GM12878 (cell line): ENCODE results near the gene SGMS1. TPM values are rescaled to one million over a fixed set of nuclear protein-coding genes. Genes with fewer than 3 reads are reported as not detected.

Source experiments
- ATAC-seq: fragments of 200-7000 bp; cut with Tn5 transposase; 3 replicates; pipeline ENCODE4 v1.9.1; 2020; ENCODE audit warnings: mild to moderate bottlenecking, moderate library complexity
- BruUV-seq: library from RNA; stranded (reverse); fragments of 400-500 nt; replicated peaks from 2 replicates; lab custom pipeline; 2021; lab: Mats Ljungman, UMichigan
- CTCF ChIA-PET: fragments of 300-600 bp; sonication (Branson Sonifier 250); formaldehyde crosslinking; extraction: SDS; loops from one replicate; lab custom pipeline; 2021; ENCODE audit warnings: inconsistent platforms; lab: Yijun Ruan, JAX
- POLR2A ChIA-PET: fragments of 350-600 bp; formaldehyde crosslinking; extraction: SDS; loops from one replicate; lab custom pipeline; 2021; ENCODE audit warnings: inconsistent platforms; lab: Charles Lee
- RAD21 ChIA-PET: fragments of 300-600 bp; sonication (Branson Sonifier 250); formaldehyde crosslinking; loops from one replicate; lab custom pipeline; 2023; ENCODE audit warnings: antibody characterized with exemption; ENCODE audit not compliant: unreplicated experiment; lab: Charles Lee
- SMC1A ChIA-PET: fragments of 300-600 bp; sonication (Branson Sonifier 250); formaldehyde crosslinking; loops from one replicate; lab custom pipeline; 2023; ENCODE audit not compliant: unreplicated experiment, uncharacterized antibody; lab: Charles Lee
- DNase-seq: peaks from one replicate; pipeline ENCODE4 v3.0.0-alpha.2; 2011; ENCODE audit warnings: low read depth, low spot score
- FAIRE-seq: peaks from 3 replicates; lab custom pipeline; 2011; peaks lifted over from hg19 to GRCh38; lab: Jason Lieb, UNC
- H2AFZ ChIP-seq: 2 replicates; pipeline ENCODE4 v1.6.0; 2011; ENCODE audit warnings: low read depth, low read length, control low read depth; ENCODE audit not compliant: control insufficient read depth
- H3K27ac ChIP-seq: 2 replicates; pipeline ENCODE4 v1.5.1; 2011; ENCODE audit warnings: control low read depth; ENCODE audit not compliant: control insufficient read depth, insufficient read depth
- H3K27me3 ChIP-seq, 2 experiments: replicated peaks in 1 of 2; 2 replicates each; pipeline versions ENCODE4 v1.6.0 to v1.6.1; 2011; ENCODE audit warnings: low read length in 1 of 2; ENCODE audit not compliant: control insufficient read depth in 2 of 2, insufficient read depth in 2 of 2
- H3K36me3 ChIP-seq, 2 experiments: 2 replicates each; pipeline ENCODE4 v1.5.1; 2011; ENCODE audit warnings: low read length in 1 of 2; ENCODE audit not compliant: control insufficient read depth in 2 of 2, insufficient read depth in 2 of 2
- H3K4me1 ChIP-seq: 2 replicates; pipeline ENCODE4 v1.6.1; 2011; ENCODE audit warnings: mild to moderate bottlenecking, low read length, moderate library complexity, mixed read lengths; ENCODE audit not compliant: control insufficient read depth, insufficient read depth
- H3K4me2 ChIP-seq: 2 replicates; pipeline ENCODE4 v1.6.0; 2011; ENCODE audit warnings: control low read depth; ENCODE audit not compliant: control insufficient read depth, insufficient read depth
- H3K4me3 ChIP-seq: fragments of 200-600 bp; sonication (generic); 2 replicates; pipeline ENCODE4 v1.5.1; 2016
- H3K79me2 ChIP-seq: 2 replicates; pipeline ENCODE4 v1.6.0; 2011; ENCODE audit warnings: low read length; ENCODE audit not compliant: control insufficient read depth, insufficient read depth
- H3K9ac ChIP-seq: 2 replicates; pipeline ENCODE4 v1.8.0; 2011; ENCODE audit warnings: low read length, control low read depth, mixed read lengths; ENCODE audit not compliant: control insufficient read depth, insufficient read depth
- H3K9me3 ChIP-seq: replicated peaks from 3 replicates; pipeline ENCODE4 v1.5.1; 2011; ENCODE audit warnings: mild to moderate bottlenecking, low read length; ENCODE audit not compliant: control insufficient read depth, insufficient read depth
- H4K20me1 ChIP-seq: 2 replicates; pipeline ENCODE4 v1.6.0; 2011; ENCODE audit not compliant: control insufficient read depth, insufficient read depth
- ESRRA ChIP-seq: IDR thresholded peaks from 2 replicates; pipeline ENCODE4 v1.6.1; 2012; ENCODE audit warnings: mild to moderate bottlenecking, low read length, improper control_type of control experiment
- FOXM1 ChIP-seq: IDR thresholded peaks from 2 replicates; pipeline ENCODE4 v1.6.1; 2012; ENCODE audit warnings: low read depth, mild to moderate bottlenecking, inconsistent platforms, low read length, moderate library complexity
- GABPA ChIP-seq: IDR thresholded peaks from 2 replicates; pipeline ENCODE4 v1.6.1; 2014; ENCODE audit warnings: antibody characterized with exemption, low read depth, mild to moderate bottlenecking, inconsistent platforms
- HDGF ChIP-seq: fragments of 450-650 bp; IDR thresholded peaks from 2 replicates; pipeline ENCODE4 v1.6.1; 2016; ENCODE audit warnings: antibody characterized with exemption
- MEF2B ChIP-seq: fragments of 450-650 bp; IDR thresholded peaks from 2 replicates; pipeline ENCODE4 v1.6.1; 2018; ENCODE audit warnings: mild to moderate bottlenecking, moderate library complexity; ENCODE audit not compliant: partially characterized antibody, poor library complexity, severe bottlenecking
- NBN ChIP-seq: fragments of 450-650 bp; IDR thresholded peaks from 2 replicates; pipeline ENCODE4 v1.6.1; 2016
- POLR2AphosphoS2 ChIP-seq: IDR thresholded peaks from 2 replicates; pipeline ENCODE4 v1.6.1; 2011; ENCODE audit warnings: low read depth, mild to moderate bottlenecking, low read length, improper control_type of control experiment, moderate library complexity
- RAD51 ChIP-seq: fragments of 450-650 bp; IDR thresholded peaks from 2 replicates; pipeline ENCODE4 v1.6.1; 2016; ENCODE audit warnings: moderate library complexity, mild to moderate bottlenecking, inconsistent platforms
- RFX5 ChIP-seq: IDR thresholded peaks from 2 replicates; pipeline ENCODE4 v1.6.1; 2011; ENCODE audit warnings: low read depth, low read length, improper control_type of control experiment
- SIN3A ChIP-seq: IDR thresholded peaks from 2 replicates; pipeline ENCODE4 v1.6.1; 2012; ENCODE audit warnings: low read depth, low read length, improper control_type of control experiment
- SMARCA5 ChIP-seq: fragments of 450-650 bp; IDR thresholded peaks from 2 replicates; pipeline ENCODE4 v1.6.1; 2017; ENCODE audit warnings: mild to moderate bottlenecking
- STAT3 ChIP-seq: IDR thresholded peaks from 2 replicates; pipeline ENCODE4 v1.6.1; 2011; ENCODE audit warnings: low read depth, low read length, improper control_type of control experiment
- TAF1 ChIP-seq: IDR thresholded peaks from 2 replicates; pipeline ENCODE4 v1.6.1; 2011; ENCODE audit warnings: mild to moderate bottlenecking, low read depth, low read length, borderline replicate concordance
- ZNF217 ChIP-seq: fragments of 450-650 bp; IDR thresholded peaks from 2 replicates; pipeline ENCODE4 v1.6.1; 2017; ENCODE audit warnings: antibody characterized with exemption, mild to moderate bottlenecking
- ZZZ3 ChIP-seq: IDR thresholded peaks from 2 replicates; pipeline ENCODE4 v1.6.1; 2011; ENCODE audit warnings: low read depth; ENCODE audit not compliant: control insufficient read depth, insufficient read length
- WGBS: methylation state at CpG from one replicate; pipeline ENCODE4 v1.1.6; 2016; ENCODE audit warnings: low lambda C conversion rate; ENCODE audit not compliant: insufficient replicate concordance, insufficient coverage; ENCODE audit errors: missing lambda C conversion rate; 5-methylcytosine and 5-hydroxymethylcytosine counted together
- in situ Hi-C: fragments of 300-500 bp; cut with MboI; formaldehyde crosslinking; loops from 9 replicates; pipeline ENCODE4 v1.14.3; 2018; ENCODE audit warnings: mixed read lengths
- intact Hi-C: fragments of 100-400 bp; cut with micrococcal nuclease; formaldehyde crosslinking; loops from one replicate; pipeline ENCODE4 v1.14.2; 2022; ENCODE audit not compliant: unreplicated experiment
- polyA plus RNA-seq, 11 experiments: library from polyadenylated mRNA; depleted of rRNA in 4 of 11; unstranded in 6 of 11; stranded (reverse) in 5 of 11; fragments of >200 nt; fragmentation: Nextera tagmentation in 4 of 11; fragmentation: Illumina TruSeq in 1 of 11; extraction: Ambion mirVana in 4 of 11; extraction: Trizol in 1 of 11; gene quantifications; 1 replicate in 1 of 11; 2 replicates in 10 of 11; pipeline versions ENCODE4 v1.2.1 to v1.2.3, GENCODE V29; 2011 to 2016; ENCODE audit warnings: inconsistent platforms in 2 of 11, missing spikeins in 2 of 11, low read depth in 1 of 11
- total RNA-seq, 4 experiments: library from RNA; depleted of rRNA in 3 of 4; stranded (reverse); fragments of >200 nt in 3 of 4; fragmentation: Illumina TruSeq in 1 of 4; extraction: Trizol in 1 of 4; gene quantifications; 2 replicates each; pipeline versions ENCODE4 v1.2.1 to v1.2.3, GENCODE V29; 2013 to 2021
- TF ChIP-seq, protein P1 (sequence below), 3 experiments: IDR thresholded peaks in 2 of 3; conservative IDR thresholded peaks in 1 of 3; 2 replicates each; pipeline ENCODE4 v1.5.1; 2011; ENCODE audit warnings: low read depth in 3 of 3, low read length in 3 of 3, mild to moderate bottlenecking in 3 of 3, control low read depth in 2 of 3, moderate library complexity in 2 of 3, inconsistent platforms in 1 of 3, mixed read lengths in 1 of 3; ENCODE audit not compliant: control insufficient read depth in 2 of 3, insufficient read depth in 1 of 3; ENCODE audit errors: extremely low read depth in 1 of 3
- TF ChIP-seq, protein P2 (sequence below): fragments of 150-350 bp; IDR thresholded peaks from 2 replicates; pipeline ENCODE4 v1.6.1; 2016; ENCODE audit warnings: low read depth, low read length
- TF ChIP-seq, protein P3 (sequence below): IDR thresholded peaks from 2 replicates; pipeline ENCODE4 v1.6.1; 2012; ENCODE audit warnings: low read depth, low read length, improper control_type of control experiment

The SGMS1 gene
- total and polyA plus RNA-seq, 10 of the 15 experiments (the other 5 are each of a cell fraction or from before 2014, with no cell fraction given) = 1.4 to 14.5 (median 4.9) TPM

DNA sequence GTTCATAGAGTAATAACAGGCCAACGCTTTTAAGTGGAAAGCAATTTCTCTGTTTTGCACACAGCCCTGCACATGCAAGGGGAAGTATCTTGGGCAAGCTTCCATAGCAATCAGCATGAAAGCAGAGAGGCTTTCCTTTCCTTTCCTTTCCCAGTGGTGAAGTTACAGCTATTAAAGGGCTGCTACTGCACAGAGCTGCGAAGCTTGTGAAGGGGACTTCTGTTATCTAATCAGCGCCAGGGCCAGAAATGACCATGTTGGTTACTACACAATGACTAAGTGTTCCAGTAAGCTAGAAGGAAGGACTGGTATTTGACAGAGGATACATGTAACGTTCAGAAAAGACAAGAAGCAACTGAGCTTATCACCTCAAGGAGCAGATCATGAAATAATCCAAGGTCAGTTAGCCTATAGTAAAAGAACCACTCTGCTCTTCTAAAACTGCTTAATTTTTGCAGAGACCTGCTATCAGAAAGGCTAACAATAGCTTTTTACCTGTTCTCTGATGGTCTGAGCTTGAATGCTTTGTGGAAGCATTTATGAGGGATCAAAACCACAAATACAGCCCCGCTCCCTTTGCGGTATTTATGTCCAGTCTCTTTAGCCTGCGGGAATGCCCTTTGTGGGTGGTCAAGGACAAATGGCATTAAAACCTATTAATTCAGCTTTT is 45.9 kb downstream of the SGMS1 start:
- no peak overlapping the region for H3K4me3 ChIP-seq
- ChIA-PET CTCF (interaction anchor here (0.8 to 1.6 kb wide), 13 partner anchors 8 to 302 kb away, joined by 3 to 7 read pairs (median 3); no protein-coding TSS in a partner anchor), RAD21 (interaction anchor here (0.7 to 3.2 kb wide), 11 partner anchors 17 to 217 kb away, joined by 3 to 14 read pairs (median 4); no protein-coding TSS in a partner anchor), SMC1A (interaction anchor here (0.7 to 3.4 kb wide), 24 partner anchors 10 to 171 kb away, joined by 3 to 19 read pairs (median 4); no protein-coding TSS in a partner anchor), POLR2A (interaction anchor here (1.0 to 2.7 kb wide), 2 partner anchors 9 to 44 kb away, joined by 3 to 6 read pairs; no protein-coding TSS in a partner anchor)
- H3K4me2 ChIP-seq = no peak overlapping the region
- no peaks in the 10 kb centered on the region for H3K4me1 ChIP-seq
- H3K27me3 ChIP-seq = no peaks in the 10 kb centered on the region
- 50% methylated on average over 7 of the region's 7 CpGs for WGBS
- FAIRE-seq = no peak
- DNase-seq = no peak
- in situ Hi-C loops (no loop called here), intact Hi-C loops (no loop called here)
- ATAC-seq = peak; percentile 52
- H3K9me3 ChIP-seq = no peaks in the 10 kb centered on the region
- H3K36me3 ChIP-seq = no peaks in the 10 kb centered on the region
- BruUV-seq = no TSS peak
- no peak overlapping the region for H2AFZ ChIP-seq
- H3K27ac ChIP-seq = no peak overlapping the region
- H4K20me1 ChIP-seq = no peaks in the 10 kb centered on the region
- H3K9ac ChIP-seq = no peak overlapping the region
- H3K79me2 ChIP-seq = no peaks in the 10 kb centered on the region
- TF ChIP-seq, protein P1, sequence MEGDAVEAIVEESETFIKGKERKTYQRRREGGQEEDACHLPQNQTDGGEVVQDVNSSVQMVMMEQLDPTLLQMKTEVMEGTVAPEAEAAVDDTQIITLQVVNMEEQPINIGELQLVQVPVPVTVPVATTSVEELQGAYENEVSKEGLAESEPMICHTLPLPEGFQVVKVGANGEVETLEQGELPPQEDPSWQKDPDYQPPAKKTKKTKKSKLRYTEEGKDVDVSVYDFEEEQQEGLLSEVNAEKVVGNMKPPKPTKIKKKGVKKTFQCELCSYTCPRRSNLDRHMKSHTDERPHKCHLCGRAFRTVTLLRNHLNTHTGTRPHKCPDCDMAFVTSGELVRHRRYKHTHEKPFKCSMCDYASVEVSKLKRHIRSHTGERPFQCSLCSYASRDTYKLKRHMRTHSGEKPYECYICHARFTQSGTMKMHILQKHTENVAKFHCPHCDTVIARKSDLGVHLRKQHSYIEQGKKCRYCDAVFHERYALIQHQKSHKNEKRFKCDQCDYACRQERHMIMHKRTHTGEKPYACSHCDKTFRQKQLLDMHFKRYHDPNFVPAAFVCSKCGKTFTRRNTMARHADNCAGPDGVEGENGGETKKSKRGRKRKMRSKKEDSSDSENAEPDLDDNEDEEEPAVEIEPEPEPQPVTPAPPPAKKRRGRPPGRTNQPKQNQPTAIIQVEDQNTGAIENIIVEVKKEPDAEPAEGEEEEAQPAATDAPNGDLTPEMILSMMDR (IDR thresholded peaks at IDR 0.05 in 2 of 3, conservative IDR thresholded peaks at IDR 0.05 in 1 of 3; ENCODE audit: control insufficient read depth in 2 of 3, extremely low read depth in 1 of 3, insufficient read depth in 1 of 3, low read depth in 3 of 3, low read length in 3 of 3) = no peak
- no peak for TF ChIP-seq MEF2B
- TF ChIP-seq, protein P2, sequence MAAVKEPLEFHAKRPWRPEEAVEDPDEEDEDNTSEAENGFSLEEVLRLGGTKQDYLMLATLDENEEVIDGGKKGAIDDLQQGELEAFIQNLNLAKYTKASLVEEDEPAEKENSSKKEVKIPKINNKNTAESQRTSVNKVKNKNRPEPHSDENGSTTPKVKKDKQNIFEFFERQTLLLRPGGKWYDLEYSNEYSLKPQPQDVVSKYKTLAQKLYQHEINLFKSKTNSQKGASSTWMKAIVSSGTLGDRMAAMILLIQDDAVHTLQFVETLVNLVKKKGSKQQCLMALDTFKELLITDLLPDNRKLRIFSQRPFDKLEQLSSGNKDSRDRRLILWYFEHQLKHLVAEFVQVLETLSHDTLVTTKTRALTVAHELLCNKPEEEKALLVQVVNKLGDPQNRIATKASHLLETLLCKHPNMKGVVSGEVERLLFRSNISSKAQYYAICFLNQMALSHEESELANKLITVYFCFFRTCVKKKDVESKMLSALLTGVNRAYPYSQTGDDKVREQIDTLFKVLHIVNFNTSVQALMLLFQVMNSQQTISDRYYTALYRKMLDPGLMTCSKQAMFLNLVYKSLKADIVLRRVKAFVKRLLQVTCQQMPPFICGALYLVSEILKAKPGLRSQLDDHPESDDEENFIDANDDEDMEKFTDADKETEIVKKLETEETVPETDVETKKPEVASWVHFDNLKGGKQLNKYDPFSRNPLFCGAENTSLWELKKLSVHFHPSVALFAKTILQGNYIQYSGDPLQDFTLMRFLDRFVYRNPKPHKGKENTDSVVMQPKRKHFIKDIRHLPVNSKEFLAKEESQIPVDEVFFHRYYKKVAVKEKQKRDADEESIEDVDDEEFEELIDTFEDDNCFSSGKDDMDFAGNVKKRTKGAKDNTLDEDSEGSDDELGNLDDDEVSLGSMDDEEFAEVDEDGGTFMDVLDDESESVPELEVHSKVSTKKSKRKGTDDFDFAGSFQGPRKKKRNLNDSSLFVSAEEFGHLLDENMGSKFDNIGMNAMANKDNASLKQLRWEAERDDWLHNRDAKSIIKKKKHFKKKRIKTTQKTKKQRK = no peak
- TF ChIP-seq SIN3A = no peak
- no peak for TF ChIP-seq ZNF217
- TF ChIP-seq STAT3 = no peak
- no peak for TF ChIP-seq SMARCA5
- no peak for TF ChIP-seq HDGF
- TF ChIP-seq TAF1 = no peak
- TF ChIP-seq FOXM1 = no peak
- no peak for TF ChIP-seq RAD51
- TF ChIP-seq NBN = no peak
- TF ChIP-seq ESRRA = no peak
- TF ChIP-seq RFX5 = no peak
- no peak for TF ChIP-seq ZZZ3
- TF ChIP-seq, protein P3, sequence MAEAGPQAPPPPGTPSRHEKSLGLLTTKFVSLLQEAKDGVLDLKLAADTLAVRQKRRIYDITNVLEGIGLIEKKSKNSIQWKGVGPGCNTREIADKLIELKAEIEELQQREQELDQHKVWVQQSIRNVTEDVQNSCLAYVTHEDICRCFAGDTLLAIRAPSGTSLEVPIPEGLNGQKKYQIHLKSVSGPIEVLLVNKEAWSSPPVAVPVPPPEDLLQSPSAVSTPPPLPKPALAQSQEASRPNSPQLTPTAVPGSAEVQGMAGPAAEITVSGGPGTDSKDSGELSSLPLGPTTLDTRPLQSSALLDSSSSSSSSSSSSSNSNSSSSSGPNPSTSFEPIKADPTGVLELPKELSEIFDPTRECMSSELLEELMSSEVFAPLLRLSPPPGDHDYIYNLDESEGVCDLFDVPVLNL = no peak
- no peak for TF ChIP-seq POLR2AphosphoS2
- no peak for TF ChIP-seq GABPA
